GM21423 (cell line): Measurements from ENCODE around the gene CKM.
"Not testable (repeated sequence)": the region's sequence is repeated elsewhere in the genome, so short reads cannot be mapped to it uniquely, and the experiment has no call there.

Source experiments
- ATAC-seq: cut with Tn5 transposase; IDR thresholded peaks from one replicate; pipeline ENCODE4 v1.9.1; 2021; ENCODE audit warnings: mild to moderate bottlenecking, moderate library complexity; ENCODE audit not compliant: unreplicated experiment

The CKM gene

DNA sequence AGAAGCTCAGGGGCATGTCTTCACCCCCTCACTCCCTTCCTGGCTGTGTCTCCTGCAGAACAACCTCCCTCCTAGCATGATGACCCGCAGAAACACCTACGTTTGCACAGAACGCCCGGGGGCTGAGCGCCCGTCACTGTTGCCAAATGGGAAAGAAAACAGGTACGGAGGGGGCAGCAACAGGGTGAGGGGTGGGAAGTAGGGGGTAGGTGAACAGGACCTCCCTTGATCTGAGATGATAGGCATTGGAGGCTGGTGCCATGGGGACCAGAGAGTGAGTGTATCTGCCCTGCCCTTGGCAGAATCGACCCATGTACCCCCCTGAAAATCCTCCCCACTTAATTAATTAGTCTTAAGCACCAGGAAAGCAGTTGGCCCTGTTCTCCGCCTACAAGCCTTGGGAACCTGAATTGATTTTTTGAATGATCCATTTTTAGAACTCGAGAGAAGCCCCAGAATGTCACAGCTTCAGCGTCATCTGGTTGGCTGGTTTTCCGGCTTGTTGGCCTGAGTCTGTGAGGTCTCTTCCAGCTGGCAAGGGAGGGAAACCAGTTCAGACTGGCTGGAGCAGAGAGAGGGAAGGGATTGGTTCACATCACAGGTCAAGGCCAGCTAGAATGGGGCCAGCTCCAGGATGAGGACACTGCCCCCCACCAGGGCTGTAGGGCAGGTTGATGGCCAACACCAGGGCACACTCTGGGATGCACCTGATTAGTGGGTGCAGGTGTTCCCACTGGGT is 28.2 kb downstream of the CKM start:
- no peak for ATAC-seq

DNA sequence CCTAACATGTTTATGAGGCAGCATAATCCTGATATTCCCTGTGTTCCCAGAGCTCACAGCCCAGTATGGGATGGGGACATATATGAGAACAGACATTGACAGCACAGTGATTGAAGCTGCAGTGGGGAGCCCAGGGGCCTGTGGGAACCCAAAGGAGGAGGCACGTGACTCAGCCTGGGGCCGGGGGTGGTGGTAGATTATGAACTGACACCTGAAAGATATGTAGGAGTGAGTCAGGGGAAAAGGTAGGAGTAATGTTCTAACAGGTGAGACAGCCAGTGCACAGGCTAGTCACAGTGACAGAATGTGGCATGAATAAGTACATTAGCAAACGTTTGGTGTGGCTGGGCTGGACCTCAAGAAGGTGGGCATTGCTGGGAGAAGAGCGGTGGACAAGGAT is 29.0 kb downstream of the CKM start:
- ATAC-seq: no peak

DNA sequence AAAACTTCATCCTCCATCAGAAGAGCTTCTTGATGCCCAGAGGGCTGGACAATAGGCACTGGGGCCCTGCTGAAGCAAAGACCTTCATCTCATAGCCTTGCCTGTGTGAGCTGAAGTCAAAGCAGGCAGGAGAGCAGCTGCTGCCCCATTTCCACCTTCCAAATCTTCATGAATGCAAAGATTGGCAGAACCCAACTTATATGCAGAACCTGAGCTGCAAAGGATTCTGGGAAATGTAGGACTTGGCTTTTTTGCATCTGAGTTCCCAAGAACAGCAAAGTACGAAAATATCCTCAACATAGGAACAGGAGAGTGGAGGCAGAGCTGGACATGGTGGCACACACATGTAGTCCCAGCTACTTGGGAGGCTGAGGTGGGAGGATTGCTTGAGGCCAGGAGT is 30.8 kb downstream of the CKM start:
- no peak for ATAC-seq

DNA sequence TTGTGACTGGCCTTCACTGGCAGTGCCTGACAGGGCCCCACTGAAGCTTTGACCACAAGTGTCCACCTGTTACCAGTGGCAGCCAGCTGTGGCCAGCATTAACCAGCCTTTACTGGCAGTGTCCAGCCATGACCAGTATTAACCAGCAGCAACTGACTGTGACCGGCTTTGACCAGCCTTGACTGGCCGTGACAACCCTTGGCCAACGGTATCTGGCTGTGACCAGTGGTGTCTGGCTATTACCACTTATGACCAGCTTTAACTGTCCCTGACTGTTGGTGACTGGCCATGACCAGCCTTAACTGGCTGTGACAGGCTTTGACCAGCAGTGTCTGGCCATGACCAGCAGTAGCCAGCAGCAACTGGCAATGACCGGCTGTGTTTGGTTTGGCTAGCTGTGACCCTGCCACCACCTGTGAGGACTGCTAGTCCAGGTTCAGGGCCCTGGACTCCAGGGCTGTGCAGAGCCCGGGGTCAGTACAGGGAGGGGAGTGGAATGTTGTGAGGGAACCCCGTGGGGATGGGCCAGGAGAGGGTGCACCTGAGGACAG is 32.2 kb downstream of the CKM start:
- ATAC-seq: no peak

DNA sequence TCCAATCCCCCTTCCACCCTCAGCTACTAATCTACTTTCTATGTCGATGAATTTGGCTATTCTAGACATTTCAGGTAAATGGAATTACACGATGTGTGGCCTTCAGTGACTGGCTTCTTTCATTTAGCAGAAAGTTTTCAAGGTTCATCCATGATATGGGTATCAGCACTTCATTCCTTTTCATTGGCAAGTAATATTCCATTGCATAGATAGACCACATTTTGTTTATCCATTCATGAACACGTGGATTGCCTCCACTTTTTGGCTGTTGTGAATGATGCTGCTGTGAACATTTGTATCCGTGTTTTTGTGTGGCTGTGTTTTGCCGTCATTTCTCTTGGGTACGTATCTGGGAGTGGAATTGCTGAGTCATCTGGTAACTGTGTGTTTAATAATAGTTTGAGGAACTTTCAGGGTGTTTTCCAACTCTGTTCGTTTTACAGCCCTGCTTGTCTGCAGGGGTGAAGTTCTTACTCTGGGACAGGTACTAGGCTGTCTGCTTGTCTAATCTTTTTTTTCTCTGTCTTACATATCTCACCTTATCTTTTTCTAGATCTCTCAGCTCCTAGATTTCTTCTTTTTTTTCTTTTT is 39.1 kb downstream of the CKM start:
- no peak for ATAC-seq

DNA sequence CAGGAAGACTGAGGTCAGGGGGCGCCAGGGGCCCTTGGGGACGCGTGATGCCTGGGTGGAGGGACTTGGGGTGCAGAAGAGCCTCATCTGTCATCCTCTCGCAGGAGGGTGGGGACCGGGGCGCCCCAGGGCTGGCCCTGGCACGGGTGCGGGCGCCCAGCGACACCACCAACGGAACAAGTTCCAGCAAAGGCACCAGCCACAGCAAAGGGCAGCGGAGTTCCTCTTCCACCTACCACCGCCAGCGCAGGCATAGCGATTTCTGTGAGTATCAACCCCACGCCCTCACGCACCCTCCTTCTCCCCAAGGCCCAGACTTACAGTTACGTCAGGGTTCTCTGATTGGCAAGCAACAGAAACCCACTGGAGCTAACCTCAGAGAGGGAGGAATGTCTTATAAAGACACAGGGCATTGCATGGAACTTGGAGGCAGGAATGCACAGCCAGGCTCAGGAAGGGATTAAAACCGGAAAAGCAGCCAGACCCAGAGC is 42.2 kb downstream of the CKM start:
- no peak for ATAC-seq

DNA sequence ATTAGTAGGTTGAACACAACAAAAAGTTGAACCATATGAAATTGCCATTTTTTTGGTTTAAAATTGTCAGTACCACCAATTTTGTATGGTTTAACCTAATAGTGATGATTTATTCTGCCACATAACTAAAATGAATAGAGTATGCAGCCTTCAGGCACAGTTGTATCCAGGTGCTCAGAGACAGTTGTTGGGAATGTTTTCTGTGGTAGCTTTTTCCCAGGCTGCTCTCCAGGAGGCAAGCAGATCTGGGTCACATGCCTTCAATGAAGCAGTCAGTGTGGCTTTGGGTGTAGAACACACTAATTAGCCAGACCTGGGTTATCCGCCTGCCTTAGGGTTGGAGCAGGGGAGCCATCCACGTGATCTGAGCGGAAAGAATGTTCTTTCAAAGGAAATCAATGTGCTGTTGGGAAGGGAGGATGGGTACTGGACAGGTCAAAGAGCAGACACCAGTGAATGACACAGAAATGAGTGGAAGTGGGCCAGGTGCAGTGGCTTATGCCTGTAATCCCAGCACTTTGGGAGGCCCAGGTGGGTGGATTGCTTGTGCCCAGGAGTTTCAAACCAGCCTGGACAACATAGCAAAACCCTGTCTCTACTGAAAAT is 43.0 kb downstream of the CKM start:
- ATAC-seq: no peak

DNA sequence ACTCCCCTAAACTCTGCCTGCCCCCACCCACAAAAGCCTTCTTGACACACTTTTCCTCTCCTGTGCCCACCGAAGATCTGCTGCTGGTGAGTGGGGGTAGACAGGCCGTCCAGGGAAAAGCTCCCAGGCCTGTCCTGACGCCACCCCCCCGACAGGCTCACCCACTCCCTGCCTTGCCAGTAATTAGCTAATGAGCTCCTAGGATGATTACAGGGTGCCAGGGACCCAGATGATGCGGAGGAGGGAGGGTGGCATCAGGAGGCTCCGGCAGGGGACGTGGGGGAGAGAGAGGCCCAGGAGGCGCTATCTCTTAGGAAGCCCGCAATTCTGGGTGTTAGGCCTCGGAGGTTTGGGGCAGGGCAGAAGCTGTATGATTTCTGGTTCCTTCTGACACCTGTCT is 44.6 kb downstream of the CKM start:
- no peak for ATAC-seq

DNA sequence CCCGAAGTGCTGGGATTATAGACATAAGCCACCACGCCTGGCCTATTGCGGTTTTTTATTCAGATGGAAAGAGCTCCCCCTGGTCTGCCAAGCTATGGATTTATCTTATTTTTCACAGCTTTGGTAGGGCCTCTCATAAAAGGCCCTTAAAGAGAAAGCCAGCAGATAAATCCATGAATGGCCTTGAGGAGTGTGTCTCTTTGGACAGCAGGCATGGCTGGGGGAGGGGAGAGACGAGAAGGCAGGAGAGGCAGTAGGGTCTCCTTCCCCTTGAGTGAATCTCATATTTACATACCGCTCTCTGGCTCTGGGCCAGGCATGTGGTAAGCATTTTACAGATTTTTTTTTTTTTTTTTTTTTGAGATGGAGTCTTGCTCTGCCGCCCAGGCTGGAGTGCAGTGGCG is 46.4 kb downstream of the CKM start:
- ATAC-seq: no peak

DNA sequence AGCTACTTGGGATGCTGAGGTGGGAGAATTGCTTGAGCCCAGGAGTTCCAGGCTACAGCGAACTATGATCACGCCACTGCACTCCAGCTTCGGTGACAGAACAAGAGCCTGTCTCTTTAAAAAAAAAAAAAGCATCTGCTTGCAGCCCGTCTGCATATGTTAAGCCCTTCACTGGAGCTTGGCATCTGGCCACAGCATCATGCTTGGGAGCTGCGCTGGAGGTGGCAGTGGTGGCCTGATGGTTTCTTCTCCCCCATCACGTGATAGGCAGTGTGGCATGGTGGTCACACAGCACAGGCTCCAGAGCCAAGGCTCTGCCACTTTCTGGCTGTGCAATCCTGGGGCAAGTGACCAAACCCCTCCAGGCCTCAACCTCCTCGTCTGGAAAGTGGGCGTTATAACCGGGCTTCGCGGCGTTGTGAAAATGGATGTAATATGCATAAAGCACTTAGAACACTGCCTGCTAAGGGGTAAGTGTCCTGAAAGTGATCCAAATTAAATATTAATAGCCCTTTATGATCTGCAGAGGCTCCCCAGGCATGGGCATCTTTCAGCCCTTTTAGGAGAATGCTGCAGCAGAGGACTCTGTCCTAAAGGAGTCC is 47.2 kb downstream of the CKM start:
- no peak for ATAC-seq

DNA sequence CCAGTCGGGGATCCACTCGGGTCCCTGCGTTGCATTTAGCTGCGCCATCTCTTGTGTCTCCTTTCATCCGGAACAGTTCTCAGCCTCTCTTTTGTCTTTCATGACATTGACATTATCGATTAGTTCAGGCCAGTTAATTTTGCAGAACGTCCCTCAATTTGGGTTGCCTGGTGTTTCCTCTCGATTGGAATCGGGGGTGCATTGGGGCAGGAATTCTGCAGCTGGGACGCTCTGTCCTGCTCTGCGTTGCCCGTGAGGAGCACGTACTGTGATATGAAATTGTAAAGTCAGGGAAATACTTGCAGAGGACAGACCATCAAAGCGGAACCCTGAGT is 49.2 kb downstream of the CKM start:
- ATAC-seq: no peak

DNA sequence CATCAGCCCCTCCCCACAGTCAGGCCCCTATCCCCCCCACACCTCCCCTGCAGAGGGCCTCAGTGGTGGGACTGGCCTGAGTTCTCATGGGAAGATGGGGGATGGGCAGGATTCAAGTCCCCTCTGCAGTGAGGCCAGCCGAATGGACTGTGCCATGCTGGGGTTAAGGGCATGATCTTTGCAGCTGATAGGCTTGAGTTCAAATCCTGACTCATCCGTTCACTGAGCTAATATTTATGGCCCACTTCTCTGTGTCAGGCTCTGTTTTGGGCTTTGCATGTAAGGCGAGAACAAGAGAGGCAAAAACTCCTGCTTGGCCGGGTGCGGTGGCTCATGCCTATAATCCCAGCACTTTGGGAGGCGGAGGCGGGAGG is 51.0 kb downstream of the CKM start:
- no peak for ATAC-seq

DNA sequence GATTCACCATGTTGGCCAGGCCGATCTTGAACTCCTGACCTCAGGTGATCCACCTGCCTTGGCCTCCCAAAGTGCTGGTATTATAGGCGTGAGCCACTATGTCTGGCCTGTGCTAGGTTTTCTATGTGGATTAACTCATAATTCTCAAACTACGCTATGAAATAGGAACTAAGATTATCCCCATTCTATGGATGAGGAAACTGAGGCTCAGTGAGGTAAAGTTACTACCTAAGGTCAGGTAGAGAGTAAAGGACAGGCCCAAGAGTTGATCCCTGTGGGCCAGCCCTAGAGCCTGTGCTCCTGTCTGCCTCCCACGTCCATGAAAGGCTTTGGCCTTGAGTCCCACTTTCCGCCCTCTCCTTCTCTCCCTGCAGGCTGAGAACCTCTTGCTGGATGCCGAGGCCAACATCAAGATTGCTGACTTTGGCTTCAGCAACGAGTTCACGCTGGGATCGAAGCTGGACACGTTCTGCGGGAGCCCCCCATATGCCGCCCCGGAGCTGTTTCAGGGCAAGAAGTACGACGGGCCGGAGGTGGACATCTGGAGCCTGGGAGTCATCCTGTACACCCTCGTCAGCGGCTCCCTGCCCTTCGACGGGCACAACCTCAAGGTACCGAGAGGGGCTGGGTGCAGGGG is 51.5 kb downstream of the CKM start:
- no peak for ATAC-seq

DNA sequence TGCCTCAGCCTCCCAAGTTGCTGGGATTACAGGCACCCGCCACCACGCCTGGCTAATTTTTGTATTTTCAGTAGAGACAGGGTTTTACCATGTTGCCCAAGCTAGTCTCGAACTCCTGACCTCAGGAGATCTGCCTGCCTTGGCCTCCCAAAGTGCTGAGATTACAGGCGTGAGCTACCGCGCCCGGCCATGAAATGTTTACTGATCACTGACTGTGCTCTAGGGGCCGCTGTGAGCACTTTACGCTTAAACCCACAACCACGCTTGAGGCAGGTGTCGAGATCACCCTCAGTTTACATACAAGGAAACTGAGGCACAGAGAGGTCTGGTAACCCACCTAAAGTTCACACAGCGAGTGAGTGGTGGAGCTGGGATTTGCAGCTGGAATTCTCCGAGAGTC is 52.7 kb downstream of the CKM start:
- ATAC-seq: not testable (repeated sequence)

DNA sequence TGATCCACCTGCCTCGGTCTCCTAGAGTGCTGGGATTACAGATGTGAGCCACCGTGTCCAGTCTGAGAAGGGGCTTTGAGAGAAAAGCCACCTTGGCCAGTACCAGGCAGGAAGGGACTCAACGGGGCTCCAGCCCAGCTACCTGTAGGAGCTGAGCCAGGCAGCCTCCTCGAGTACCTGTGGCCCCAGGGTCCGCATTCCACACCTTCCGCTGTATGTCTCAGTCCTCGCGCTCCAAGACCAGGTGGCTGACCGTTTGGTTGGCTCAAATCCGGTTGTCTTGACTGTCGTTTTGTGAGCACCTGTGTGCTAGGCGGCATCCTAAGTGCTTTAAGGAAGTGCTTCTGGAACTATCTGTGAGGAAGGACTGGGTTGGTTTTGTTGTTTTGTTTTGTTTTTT is 55.4 kb downstream of the CKM start:
- ATAC-seq: no peak

DNA sequence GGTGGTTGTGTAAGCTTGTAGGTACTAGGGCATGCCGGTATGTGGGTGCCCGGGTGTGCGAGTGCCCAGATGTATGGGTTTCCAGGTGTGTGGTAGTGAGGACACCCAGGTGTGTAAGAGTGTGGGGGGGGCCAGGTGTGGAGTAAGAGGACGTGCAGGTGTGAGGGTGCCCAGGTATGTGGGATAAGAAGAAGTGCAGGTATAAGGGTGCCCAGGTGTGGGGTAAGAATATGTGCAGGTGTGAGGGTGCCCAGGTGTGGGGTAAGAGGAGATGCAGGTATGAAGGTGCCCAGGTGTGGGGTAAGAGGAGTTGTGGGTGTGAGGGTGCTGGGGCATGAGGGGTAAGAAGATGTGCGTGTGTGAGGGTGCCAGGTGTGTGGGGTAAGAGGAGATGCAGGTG is 57.3 kb downstream of the CKM start:
- ATAC-seq: no peak

DNA sequence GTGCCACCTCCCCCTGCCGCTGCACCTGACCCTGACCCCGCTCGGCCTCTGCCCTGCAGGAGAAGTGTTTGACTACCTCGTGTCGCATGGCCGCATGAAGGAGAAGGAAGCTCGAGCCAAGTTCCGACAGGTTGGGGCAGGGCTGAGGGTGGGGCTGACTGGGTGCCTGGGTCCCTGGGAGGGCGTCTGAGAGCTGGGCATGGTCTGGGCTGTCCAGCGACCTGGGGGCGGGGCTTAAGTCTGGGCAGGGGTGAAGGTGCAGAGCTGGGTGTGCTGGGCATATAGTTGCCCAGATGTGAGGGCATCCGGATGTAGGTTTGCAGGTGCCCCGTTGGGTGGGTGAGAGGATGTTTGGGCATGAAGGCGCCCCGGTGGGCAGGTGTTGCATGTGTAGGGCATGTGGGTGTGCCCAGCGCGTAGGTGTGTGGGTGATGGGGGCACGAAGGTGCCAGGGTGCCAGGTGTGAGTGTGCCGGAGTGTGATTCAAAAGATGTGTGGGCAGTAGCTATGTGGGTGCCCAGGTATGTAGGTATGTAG is 57.8 kb downstream of the CKM start:
- no peak for ATAC-seq

DNA sequence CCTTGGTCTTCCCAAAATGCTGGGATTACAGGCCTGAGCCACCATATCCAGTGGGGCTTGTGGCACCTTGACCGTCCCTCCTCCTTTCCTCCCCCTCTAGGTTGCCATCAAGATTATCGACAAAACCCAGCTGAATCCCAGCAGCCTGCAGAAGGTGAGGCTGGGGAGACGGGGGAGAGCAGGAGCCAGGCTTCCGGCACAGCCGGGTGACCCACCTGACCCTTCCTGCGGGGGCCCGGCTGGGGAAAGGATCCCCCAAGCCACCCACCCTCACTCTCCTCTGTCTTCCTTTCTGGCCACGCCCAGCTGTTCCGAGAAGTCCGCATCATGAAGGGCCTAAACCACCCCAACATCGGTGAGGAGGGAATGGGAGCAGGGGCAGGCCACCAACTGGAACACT is 59.7 kb downstream of the CKM start:
- no peak for ATAC-seq

DNA sequence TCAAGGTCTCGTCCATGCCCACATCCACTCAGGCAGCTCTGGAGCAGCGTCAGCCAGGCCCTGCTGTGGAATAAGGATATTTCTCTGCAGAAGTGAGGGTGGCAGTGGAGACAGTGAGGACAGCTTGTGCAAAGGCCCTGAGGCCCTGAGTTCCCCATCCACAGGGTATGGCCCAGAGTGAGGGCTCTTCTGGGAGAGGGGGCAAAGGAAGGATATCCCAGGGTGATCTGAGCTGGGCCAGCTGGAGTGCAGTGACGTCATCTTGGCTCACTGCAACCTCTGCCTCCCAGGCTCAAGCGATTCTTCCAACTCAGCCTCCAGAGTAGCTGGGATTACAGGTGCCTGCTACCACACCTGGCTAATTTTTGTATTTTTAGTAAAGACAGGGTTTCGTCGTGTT is 60.1 kb downstream of the CKM start:
- no peak for ATAC-seq

DNA sequence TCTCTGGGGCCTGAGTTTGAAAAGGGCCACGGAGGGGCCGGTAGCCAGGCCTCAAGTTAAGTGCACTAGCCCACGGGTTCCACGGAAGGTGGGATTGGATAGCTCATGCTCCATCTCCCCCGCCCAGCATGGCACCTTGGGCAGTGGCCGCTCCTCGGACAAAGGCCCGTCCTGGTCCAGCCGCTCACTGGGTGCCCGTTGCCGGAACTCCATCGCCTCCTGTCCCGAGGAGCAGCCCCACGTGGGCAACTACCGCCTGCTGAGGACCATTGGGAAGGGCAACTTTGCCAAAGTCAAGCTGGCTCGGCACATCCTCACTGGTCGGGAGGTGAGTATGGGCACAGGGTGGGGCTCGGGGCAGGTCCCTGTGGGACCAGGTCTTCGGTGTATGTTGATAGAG is 63.8 kb downstream of the CKM start:
- ATAC-seq: no peak

DNA sequence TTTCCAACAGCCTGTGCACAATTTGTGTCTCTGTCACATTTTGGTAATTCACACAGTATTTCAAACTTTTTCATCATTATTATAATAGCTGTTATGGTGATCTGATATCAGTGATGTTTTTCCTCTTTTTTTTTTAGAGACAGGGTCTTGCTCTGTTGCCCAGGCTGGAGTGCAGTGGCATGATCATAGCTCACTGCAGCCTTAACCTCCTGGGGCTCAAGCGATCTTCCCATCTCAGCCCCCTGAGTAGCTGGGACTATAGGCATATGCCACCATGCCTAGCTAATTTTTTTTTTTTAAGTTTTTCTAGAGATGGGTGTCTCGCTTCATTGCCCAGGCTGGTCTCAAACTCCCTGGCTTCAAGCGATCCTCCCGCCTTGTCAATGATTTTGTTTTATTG is 65.8 kb downstream of the CKM start:
- no peak for ATAC-seq
